H1 (cell line): ENCODE data around the gene BCO1. TPM values are rescaled to one million over a fixed set of nuclear protein-coding genes. Genes with fewer than 3 reads are reported as not detected.

Experiments used
- CTCF ChIA-PET: fragments of 300-600 bp; sonication (Branson Sonifier 250); formaldehyde crosslinking; loops from one replicate; lab custom pipeline; 2021; ENCODE audit not compliant: partially characterized antibody; lab: Charles Lee
- POLR2A ChIA-PET: fragments of 300-600 bp; sonication (Branson Sonifier 250); formaldehyde crosslinking; loops from one replicate; lab custom pipeline; 2021; ENCODE audit warnings: inconsistent platforms; ENCODE audit not compliant: partially characterized antibody; lab: Charles Lee
- DNase-seq, 2 experiments: peaks; one replicate each; pipeline versions ENCODE4 v3.0.0 to v3.0.0-alpha.2; 2010 to 2022; ENCODE audit warnings: low spot score in 2 of 2, low read depth in 1 of 2, mixed read lengths in 1 of 2
- FAIRE-seq: peaks from 2 replicates; lab custom pipeline; 2011; peaks lifted over from hg19 to GRCh38; lab: Jason Lieb, UNC
- H2AFZ ChIP-seq: 2 replicates; pipeline ENCODE4 v1.8.1; 2012; ENCODE audit warnings: low read length, inconsistent platforms
- H2AK5ac ChIP-seq: 2 replicates; pipeline ENCODE4 v1.6.1; 2013; ENCODE audit warnings: low read depth, low read length
- H2BK120ac ChIP-seq: replicated peaks from 2 replicates; pipeline ENCODE3; 2013; ENCODE audit warnings: low read depth, low read length, inconsistent platforms
- H2BK12ac ChIP-seq: 2 replicates; pipeline ENCODE4 v1.6.1; 2013; ENCODE audit warnings: low read depth, low read length
- H2BK15ac ChIP-seq: 2 replicates; pipeline ENCODE4 v1.6.1; 2013; ENCODE audit warnings: low read length
- H2BK20ac ChIP-seq: 2 replicates; pipeline ENCODE4 v1.6.1; 2013; ENCODE audit warnings: low read length
- H2BK5ac ChIP-seq: 2 replicates; pipeline ENCODE4 v1.6.1; 2013; ENCODE audit warnings: low read depth, low read length
- H3K14ac ChIP-seq: 2 replicates; pipeline ENCODE4 v1.6.1; 2013; ENCODE audit warnings: inconsistent platforms; ENCODE audit not compliant: insufficient read length
- H3K18ac ChIP-seq: 2 replicates; pipeline ENCODE4 v1.6.1; 2013; ENCODE audit warnings: low read length; ENCODE audit errors: extremely low read depth
- H3K23ac ChIP-seq: 2 replicates; pipeline ENCODE4 v1.6.1; 2013; ENCODE audit warnings: inconsistent platforms; ENCODE audit not compliant: insufficient read length
- H3K23me2 ChIP-seq: 2 replicates; pipeline ENCODE4 v1.6.1; 2013; ENCODE audit warnings: low read depth, low read length
- H3K27ac ChIP-seq: 2 replicates; pipeline ENCODE4 v1.6.1; 2011; ENCODE audit warnings: low read depth, low read length, inconsistent platforms
- H3K27me3 ChIP-seq, 4 experiments: replicated peaks in 1 of 4; 1 replicate in 1 of 4; 2 replicates in 3 of 4; pipeline versions ENCODE4 v1.6.1 to v1.8.1; 2011 to 2013; ENCODE audit warnings: low read length in 3 of 4, mild to moderate bottlenecking in 3 of 4, inconsistent platforms in 2 of 4, mixed read lengths in 2 of 4, moderate library complexity in 1 of 4; ENCODE audit not compliant: control insufficient read depth in 3 of 4, insufficient read depth in 3 of 4; ENCODE audit errors: extremely low read depth in 1 of 4
- H3K36me3 ChIP-seq, 4 experiments: 2 replicates each; pipeline versions ENCODE4 v1.6.1 to v1.8.1; 2011 to 2013; ENCODE audit warnings: mild to moderate bottlenecking in 4 of 4, low read length in 3 of 4, moderate library complexity in 2 of 4, control low read depth in 1 of 4, inconsistent platforms in 1 of 4; ENCODE audit not compliant: insufficient read depth in 4 of 4, control insufficient read depth in 2 of 4
- H3K4ac ChIP-seq: replicated peaks from 2 replicates; pipeline ENCODE3; 2013; ENCODE audit warnings: low read length, low read depth, mixed read lengths, inconsistent platforms; ENCODE audit not compliant: insufficient read length
- H3K4me1 ChIP-seq, 4 experiments: replicated peaks in 1 of 4; 1 replicate in 1 of 4; 2 replicates in 3 of 4; pipeline versions ENCODE4 v1.6.1 to v1.8.1; 2011 to 2013; ENCODE audit warnings: low read length in 3 of 4, inconsistent platforms in 2 of 4, mixed read lengths in 1 of 4; ENCODE audit not compliant: insufficient read depth in 4 of 4, control insufficient read depth in 3 of 4
- H3K4me2 ChIP-seq, 2 experiments: 2 replicates each; pipeline versions ENCODE4 v1.6.1 to v1.8.1; 2011 to 2013; ENCODE audit warnings: low read depth in 2 of 2, low read length in 2 of 2, control low read depth in 1 of 2, inconsistent platforms in 1 of 2, mild to moderate bottlenecking in 1 of 2; ENCODE audit not compliant: insufficient read depth in 1 of 2
- H3K4me3 ChIP-seq, 4 experiments: fragments of 200-600, 300-600 bp in 1 of 4; sonication (generic), shearing (Covaris generic), sonication (Bioruptor Twin) in 1 of 4; 2 replicates each; pipeline versions ENCODE4 v1.5.1 to v1.8.1; 2011 to 2016; ENCODE audit warnings: low read length in 4 of 4, low read depth in 3 of 4, control low read depth in 2 of 4, inconsistent platforms in 2 of 4, mild to moderate bottlenecking in 2 of 4, mixed read lengths in 1 of 4, moderate library complexity in 1 of 4; ENCODE audit not compliant: insufficient read depth in 2 of 4; ENCODE audit errors: extremely low read depth in 1 of 4
- H3K56ac ChIP-seq: replicated peaks from 2 replicates; pipeline ENCODE3; 2013; ENCODE audit warnings: low read depth, mild to moderate bottlenecking, mixed read lengths, low read length, inconsistent platforms; ENCODE audit not compliant: insufficient read length
- H3K79me1 ChIP-seq: 2 replicates; pipeline ENCODE4 v1.6.1; 2013; ENCODE audit warnings: low read depth, low read length, control low read depth
- H3K79me2 ChIP-seq, 2 experiments: 2 replicates each; pipeline versions ENCODE4 v1.6.1 to v1.8.1; 2012 to 2013; ENCODE audit warnings: low read length in 2 of 2, mild to moderate bottlenecking in 2 of 2, inconsistent platforms in 1 of 2; ENCODE audit not compliant: insufficient read depth in 2 of 2, control insufficient read depth in 1 of 2
- H3K9ac ChIP-seq, 4 experiments: replicated peaks in 1 of 4; 1 replicate in 1 of 4; 2 replicates in 3 of 4; pipeline versions ENCODE4 v1.6.1 to v1.8.1; 2011 to 2013; ENCODE audit warnings: low read depth in 3 of 4, low read length in 3 of 4, control low read depth in 2 of 4, mild to moderate bottlenecking in 2 of 4, moderate library complexity in 2 of 4, inconsistent platforms in 1 of 4; ENCODE audit errors: extremely low read depth in 1 of 4
- H3K9me3 ChIP-seq, 2 experiments: 2 replicates each; pipeline versions ENCODE4 v1.6.1 to v1.8.1; 2012 to 2013; ENCODE audit warnings: mild to moderate bottlenecking in 2 of 2, moderate library complexity in 2 of 2, control low read depth in 1 of 2, inconsistent platforms in 1 of 2, low read depth in 1 of 2, low read length in 1 of 2, mixed read lengths in 1 of 2; ENCODE audit not compliant: insufficient read depth in 2 of 2
- H4K20me1 ChIP-seq, 2 experiments: replicated peaks in 1 of 2; 2 replicates each; pipeline versions ENCODE3 to v1.8.1; 2011 to 2013; ENCODE audit warnings: inconsistent platforms in 2 of 2, low read length in 2 of 2, mild to moderate bottlenecking in 1 of 2; ENCODE audit not compliant: insufficient read depth in 2 of 2, control insufficient read depth in 1 of 2
- H4K5ac ChIP-seq: 2 replicates; pipeline ENCODE4 v1.6.1; 2013; ENCODE audit warnings: low read length, low read depth, mixed read lengths, inconsistent platforms; ENCODE audit not compliant: insufficient read length
- H4K8ac ChIP-seq: 2 replicates; pipeline ENCODE4 v1.8.0; 2013; ENCODE audit warnings: mild to moderate bottlenecking, moderate library complexity, low read length, inconsistent platforms; ENCODE audit not compliant: insufficient read depth; ENCODE audit errors: extremely low read depth
- H4K91ac ChIP-seq: replicated peaks from 2 replicates; pipeline ENCODE3; 2013; ENCODE audit warnings: low read length, mixed read lengths, inconsistent platforms; ENCODE audit not compliant: insufficient read length
- CHD1 ChIP-seq: IDR thresholded peaks from 2 replicates; pipeline ENCODE4 v1.6.1; 2012; ENCODE audit warnings: low read depth, low read length, improper control_type of control experiment
- KDM4A ChIP-seq: IDR thresholded peaks from one replicate; pipeline ENCODE4 v1.7.1; 2012; ENCODE audit warnings: low read depth, mild to moderate bottlenecking, moderate library complexity, low read length, inconsistent platforms; ENCODE audit not compliant: severe bottlenecking
- SP2 ChIP-seq: IDR thresholded peaks from 2 replicates; pipeline ENCODE4 v1.6.1; 2012; ENCODE audit warnings: mild to moderate bottlenecking, low read length, inconsistent platforms
- WGBS, 2 experiments: shearing (Covaris generic) in 1 of 2; methylation state at CpG; one replicate each; pipeline versions ENCODE4 v1.1.6 to v1.1.7; 2013 to 2015; ENCODE audit warnings: low lambda C conversion rate in 2 of 2, mixed read lengths in 2 of 2, inconsistent platforms in 1 of 2, low coverage in 1 of 2, missing lambda C conversion rate in 1 of 2; ENCODE audit not compliant: insufficient replicate concordance in 2 of 2, insufficient coverage in 1 of 2, insufficient read length in 1 of 2; ENCODE audit errors: extremely low coverage in 1 of 2, missing lambda C conversion rate in 1 of 2; 5-methylcytosine and 5-hydroxymethylcytosine counted together
- polyA plus RNA-seq, 7 experiments: library from polyadenylated mRNA; depleted of rRNA in 3 of 7; stranded (reverse) in 5 of 7; unstranded in 2 of 7; fragments of >200 nt in 5 of 7; fragments of 200-250 nt in 2 of 7; gene quantifications; 1 replicate in 5 of 7; 2 replicates in 1 of 7; 4 replicates in 1 of 7; pipeline versions ENCODE4 v1.2.1 to v1.2.3, GENCODE V29; 2011 to 2013; ENCODE audit warnings: missing spikeins in 2 of 7, mixed read lengths in 2 of 7
- total RNA-seq: library from RNA; stranded (reverse); fragmentation: NEBNext Ultra II Directional; extraction: Animal tissue kit (Norgen Biotek cat#: 25700); gene quantifications from 2 replicates; pipeline ENCODE4 v1.2.1, GENCODE V29; 2021

BCO1 gene
- total and polyA plus RNA-seq, 2 of the 8 experiments (the other 6 are each of a cell fraction or from before 2014, with no cell fraction given), result 0.21 TPM; not detected in 1

DNA sequence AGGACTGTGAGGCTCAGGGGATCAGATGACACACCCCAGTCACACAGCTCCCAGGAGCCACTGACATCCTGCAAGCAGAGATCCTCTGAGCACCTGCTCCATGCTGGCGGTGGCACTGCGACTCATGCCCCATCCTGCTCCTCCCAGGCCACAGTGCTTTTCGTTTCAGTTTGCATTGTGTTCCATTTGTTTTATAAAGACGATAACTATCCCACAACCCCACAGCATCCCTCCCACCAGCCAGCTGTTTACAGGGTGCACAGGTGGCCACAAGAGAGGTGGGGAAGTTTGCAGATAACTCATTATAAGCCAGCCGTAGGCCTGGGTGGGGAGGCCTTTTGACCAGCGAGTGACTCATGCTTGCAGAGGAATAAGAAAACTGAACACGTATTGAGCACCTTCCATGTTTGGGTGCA lies 28.2 kb downstream of the BCO1 start:
- no peak overlapping the region for H2BK120ac ChIP-seq
- no peak overlapping the region for H2AK5ac ChIP-seq
- H3K79me2 ChIP-seq, result no peaks in the 10 kb centered on the region
- H3K4me2 ChIP-seq, result no peak overlapping the region
- ChIA-PET CTCF (interaction anchor here (0.6 to 1.3 kb wide), 2 partner anchors 16 to 69 kb away, joined by 3 read pairs; no protein-coding TSS in a partner anchor), POLR2A (no interaction called here)
- no peak overlapping the region for H4K8ac ChIP-seq
- H2BK20ac ChIP-seq, result no peak overlapping the region
- peaks cover 0 to 8% of the 10 kb centered on the region in 2 experiments for H4K20me1 ChIP-seq
- H3K79me1 ChIP-seq, result no peaks in the 10 kb centered on the region
- no peaks in the 10 kb centered on the region for H3K4me1 ChIP-seq
- H2AFZ ChIP-seq, result no peak overlapping the region
- H3K9ac ChIP-seq, result no peak overlapping the region
- H3K56ac ChIP-seq, result no peak overlapping the region
- peaks cover 9% of the 10 kb centered on the region; the same call in 1 of the 2 replicates for H3K23me2 ChIP-seq
- no peaks in the 10 kb centered on the region for H3K27me3 ChIP-seq
- H3K23ac ChIP-seq, result no peak overlapping the region
- no peak overlapping the region for H4K91ac ChIP-seq
- WGBS, 2 experiments, result 85% methylated on average over 7 of the region's 7 CpGs; no CpG with 5 or more reads in 1 of the 2 experiments
- H2BK12ac ChIP-seq, result no peak overlapping the region
- no peaks in the 10 kb centered on the region for H3K36me3 ChIP-seq
- no peak overlapping the region for H4K5ac ChIP-seq
- H3K4me3 ChIP-seq, result no peak overlapping the region
- DNase-seq (no peak), FAIRE-seq (no peak)
- H3K18ac ChIP-seq, result no peak overlapping the region
- H3K27ac ChIP-seq, result no peak overlapping the region
- TF ChIP-seq SP2 (no peak), KDM4A (no peak), CHD1 (no peak)
- H3K9me3 ChIP-seq, result no peaks in the 10 kb centered on the region; a peak in 1 of 4 replicates
- H2BK15ac ChIP-seq, result no peak overlapping the region
- no peak overlapping the region for H2BK5ac ChIP-seq
- no peak overlapping the region for H3K14ac ChIP-seq
- no peak overlapping the region for H3K4ac ChIP-seq
